CD14-positive monocyte (primary cell): ENCODE data around the gene MPP7. TPM values are rescaled to one million over a fixed set of nuclear protein-coding genes. Genes with fewer than 3 reads are reported as not detected.
A peak's percentile ranks its signal among the peaks of the same experiment; 100 is the strongest.

Experiments
- DNase-seq, 3 donors: peaks; one replicate each; pipeline ENCODE4 v3.0.0-alpha.2; 2011 to 2022
- H2AFZ ChIP-seq: 2 replicates; pipeline ENCODE4 v1.6.0; 2012; ENCODE audit warnings: mild to moderate bottlenecking, low read depth, low read length, inconsistent platforms; ENCODE audit not compliant: insufficient read depth, poor library complexity, severe bottlenecking
- H3K27ac ChIP-seq, 2 donors: 1 replicate in 1 of 2; 2 replicates in 1 of 2; pipeline ENCODE4 v1.5.1; 2012 to 2013; ENCODE audit warnings: low read length in 2 of 2, control low read depth in 1 of 2, inconsistent platforms in 1 of 2, low read depth in 1 of 2, mild to moderate bottlenecking in 1 of 2
- H3K27me3 ChIP-seq, 2 donors: one replicate each; pipeline versions ENCODE4 v1.6.0 to v1.6.1; 2011 to 2013; ENCODE audit warnings: low read length in 2 of 2; ENCODE audit not compliant: control insufficient read depth in 2 of 2, insufficient read depth in 2 of 2
- H3K36me3 ChIP-seq, 2 donors: replicated peaks in 1 of 2; 1 replicate in 1 of 2; 2 replicates in 1 of 2; pipeline versions ENCODE4 v1.5.1 to v1.6.1; 2012 to 2013; ENCODE audit warnings: low read length in 2 of 2, control low read depth in 1 of 2, inconsistent platforms in 1 of 2, mild to moderate bottlenecking in 1 of 2; ENCODE audit not compliant: insufficient read depth in 2 of 2, control insufficient read depth in 1 of 2
- H3K4me1 ChIP-seq, 2 donors: 1 replicate in 1 of 2; 2 replicates in 1 of 2; pipeline versions ENCODE4 v1.5.1 to v1.6.1; 2012 to 2013; ENCODE audit warnings: low read length in 2 of 2, control low read depth in 1 of 2, inconsistent platforms in 1 of 2, mild to moderate bottlenecking in 1 of 2, moderate library complexity in 1 of 2; ENCODE audit not compliant: insufficient read depth in 2 of 2, control insufficient read depth in 1 of 2
- H3K4me2 ChIP-seq: replicated peaks from 2 replicates; pipeline ENCODE3; 2012; ENCODE audit warnings: low read length, moderate library complexity, mild to moderate bottlenecking; ENCODE audit not compliant: poor library complexity, severe bottlenecking; ENCODE audit errors: extremely low read depth
- H3K4me3 ChIP-seq, 3 experiments: fragments of 200-600 bp in 1 of 3; sonication (generic) in 1 of 3; replicated peaks in 1 of 3; 1 replicate in 2 of 3; 2 replicates in 1 of 3; pipeline ENCODE4 v1.5.1; 2011 to 2013; ENCODE audit warnings: low read length in 3 of 3, mild to moderate bottlenecking in 3 of 3, control low read depth in 2 of 3, low read depth in 2 of 3, inconsistent platforms in 1 of 3, moderate library complexity in 1 of 3
- H3K79me2 ChIP-seq: 2 replicates; pipeline ENCODE4 v1.6.0; 2012; ENCODE audit warnings: mild to moderate bottlenecking, control low read depth, inconsistent platforms, low read length, moderate library complexity; ENCODE audit not compliant: insufficient read depth
- H3K9ac ChIP-seq: 2 replicates; pipeline ENCODE4 v1.6.0; 2017; ENCODE audit warnings: low read length, mild to moderate bottlenecking; ENCODE audit not compliant: insufficient read depth, poor library complexity, severe bottlenecking
- H3K9me3 ChIP-seq, 2 donors: replicated peaks in 1 of 2; 1 replicate in 1 of 2; 2 replicates in 1 of 2; pipeline versions ENCODE4 v1.5.1 to v1.6.1; 2012 to 2013; ENCODE audit warnings: low read length in 2 of 2, control low read depth in 1 of 2; ENCODE audit not compliant: control insufficient read depth in 1 of 2, insufficient read depth in 1 of 2
- H4K20me1 ChIP-seq: 2 replicates; pipeline ENCODE4 v1.6.0; 2012; ENCODE audit warnings: mild to moderate bottlenecking, low read length, control low read depth, moderate library complexity; ENCODE audit not compliant: insufficient read depth
- H3K27ac Mint-ChIP-seq, 7 donors: one replicate each; pipeline ENCODE4 v1.8.0; 2020; ENCODE audit warnings: mild to moderate bottlenecking in 7 of 7, mixed read lengths in 7 of 7, moderate library complexity in 6 of 7, inconsistent platforms in 2 of 7
- H3K27me3 Mint-ChIP-seq, 3 donors: one replicate each; pipeline ENCODE4 v1.8.0; 2021 to 2022; ENCODE audit warnings: low read depth in 3 of 3, mild to moderate bottlenecking in 3 of 3, mixed read lengths in 3 of 3, moderate library complexity in 3 of 3, inconsistent platforms in 1 of 3
- H3K36me3 Mint-ChIP-seq, 2 donors: one replicate each; pipeline ENCODE4 v1.8.0; 2020; ENCODE audit warnings: mixed read lengths in 2 of 2, inconsistent platforms in 1 of 2, mild to moderate bottlenecking in 1 of 2
- H3K4me1 Mint-ChIP-seq: one replicate; pipeline ENCODE4 v1.8.0; 2020; ENCODE audit warnings: mild to moderate bottlenecking, mixed read lengths
- H3K4me3 Mint-ChIP-seq, 2 donors: one replicate each; pipeline ENCODE4 v1.8.0; 2020; ENCODE audit warnings: mild to moderate bottlenecking in 2 of 2, mixed read lengths in 2 of 2, moderate library complexity in 1 of 2
- H3K9me3 Mint-ChIP-seq, 7 donors: one replicate each; pipeline ENCODE4 v1.8.0; 2020 to 2022; ENCODE audit warnings: mixed read lengths in 7 of 7, mild to moderate bottlenecking in 6 of 7, moderate library complexity in 6 of 7, inconsistent platforms in 2 of 7
- CTCF ChIP-seq: fragments of 200-600 bp; IDR thresholded peaks from one replicate; pipeline ENCODE4 v1.8.0; 2022; ENCODE audit warnings: antibody characterized with exemption, mild to moderate bottlenecking
- WGBS: methylation state at CpG from one replicate; pipeline ENCODE4 v1.1.5; 2013; ENCODE audit warnings: missing lambda C conversion rate; ENCODE audit not compliant: insufficient coverage; 5-methylcytosine and 5-hydroxymethylcytosine counted together
- intact Hi-C, 2 donors: fragments of 100-400 bp; cut with micrococcal nuclease; formaldehyde crosslinking; loops; one replicate each; pipeline versions ENCODE4 v1.15.0 to v1.15.1; 2023
- polyA plus RNA-seq, 3 donors: library from polyadenylated mRNA; depleted of rRNA in 1 of 3; unstranded in 2 of 3; stranded (reverse) in 1 of 3; fragments of 300-500 nt in 2 of 3; fragments of >200 nt in 1 of 3; fragmentation: Illumina TruSeq in 2 of 3; gene quantifications; 1 replicate in 2 of 3; 2 replicates in 1 of 3; pipeline ENCODE4 v1.2.3, GENCODE V29; 2012 to 2021

Gene MPP7
- polyA plus RNA-seq, 3 donors: 17.3 to 48.3 (median 33.6) TPM

GRCh38 chr10:28295336-28295735 lies 7.5 kb downstream of the MPP7 start:
- H3K9me3 ChIP-seq: no peaks in the 10 kb centered on the region
- no peak for DNase-seq
- H3K36me3 ChIP-seq: peaks cover 4 to 14% of the 10 kb centered on the region in 2 donors
- H3K4me3 ChIP-seq: no peak overlapping the region
- no peak overlapping the region for H3K9ac ChIP-seq
- no peak overlapping the region for H3K27ac ChIP-seq
- Mint-ChIP-seq H3K4me3 (no peak overlapping the region), H3K27ac (peak overlapping the region in 3 of 7 donors; percentile 14 to 61 (median 45)), H3K36me3 (peaks cover 14 to 42% of the 10 kb centered on the region in 2 donors), H3K27me3 (peaks cover 0 to 2% (median 0%) of the 10 kb centered on the region in 3 donors), H3K4me1 (peaks cover 47% of the 10 kb centered on the region), H3K9me3 (no peaks in the 10 kb centered on the region)
- H3K27me3 ChIP-seq: no peaks in the 10 kb centered on the region
- intact Hi-C loops: no loop called here
- H3K79me2 ChIP-seq: peaks cover 100% of the 10 kb centered on the region
- 100% methylated on average over 1 of the region's 3 CpGs for WGBS
- TF ChIP-seq CTCF: no peak
- peaks cover 99% of the 10 kb centered on the region for H4K20me1 ChIP-seq
- H3K4me1 ChIP-seq: peaks cover 4 to 5% of the 10 kb centered on the region in 2 donors
- no peak overlapping the region for H2AFZ ChIP-seq
- no peak overlapping the region for H3K4me2 ChIP-seq

GRCh38 chr10:28294809-28295208 lies 8.1 kb downstream of the MPP7 start:
- Mint-ChIP-seq H3K9me3 (peaks cover 0 to 2% (median 0%) of the 10 kb centered on the region in 7 donors), H3K27me3 (peaks cover 0 to 2% (median 0%) of the 10 kb centered on the region in 3 donors), H3K36me3 (peaks cover 14 to 39% of the 10 kb centered on the region in 2 donors), H3K4me1 (peaks cover 42% of the 10 kb centered on the region), H3K4me3 (no peak overlapping the region), H3K27ac (no peak overlapping the region)
- no peak for TF ChIP-seq CTCF
- H3K4me3 ChIP-seq: no peak overlapping the region
- no peaks in the 10 kb centered on the region for H3K9me3 ChIP-seq
- no peaks in the 10 kb centered on the region for H3K27me3 ChIP-seq
- no peak for DNase-seq
- H3K36me3 ChIP-seq: peaks cover 4 to 14% of the 10 kb centered on the region in 2 donors
- no peak overlapping the region for H3K9ac ChIP-seq
- peaks cover 100% of the 10 kb centered on the region for H3K79me2 ChIP-seq
- H3K4me1 ChIP-seq: peaks cover 0 to 1% of the 10 kb centered on the region in 2 donors
- intact Hi-C loops: no loop called here
- WGBS: 94% methylated on average over 3 of the region's 5 CpGs
- no peak overlapping the region for H3K4me2 ChIP-seq
- no peak overlapping the region for H2AFZ ChIP-seq
- H4K20me1 ChIP-seq: peaks cover 99% of the 10 kb centered on the region
- H3K27ac ChIP-seq: no peak overlapping the region
